H4 (cell line): ENCODE results near the gene BDH1. TPM values are rescaled to one million over a fixed set of nuclear protein-coding genes. Genes with fewer than 3 reads are reported as not detected.
"Not testable (repeated sequence)": the region's sequence is repeated elsewhere in the genome, so short reads cannot be mapped to it uniquely, and the experiment has no call there.

Source experiments
- DNase-seq: peaks from one replicate; pipeline ENCODE4 v3.0.0-alpha.2; 2015; ENCODE audit warnings: low spot score
- total RNA-seq: library from RNA; depleted of rRNA; stranded (reverse); fragments of >200 nt; shearing (Covaris generic); gene quantifications from 2 replicates; pipeline ENCODE4 v1.2.3, GENCODE V29; 2014

Gene BDH1
- total RNA-seq, 1 experiment from 2014 or later: 4.9 TPM

DNA sequence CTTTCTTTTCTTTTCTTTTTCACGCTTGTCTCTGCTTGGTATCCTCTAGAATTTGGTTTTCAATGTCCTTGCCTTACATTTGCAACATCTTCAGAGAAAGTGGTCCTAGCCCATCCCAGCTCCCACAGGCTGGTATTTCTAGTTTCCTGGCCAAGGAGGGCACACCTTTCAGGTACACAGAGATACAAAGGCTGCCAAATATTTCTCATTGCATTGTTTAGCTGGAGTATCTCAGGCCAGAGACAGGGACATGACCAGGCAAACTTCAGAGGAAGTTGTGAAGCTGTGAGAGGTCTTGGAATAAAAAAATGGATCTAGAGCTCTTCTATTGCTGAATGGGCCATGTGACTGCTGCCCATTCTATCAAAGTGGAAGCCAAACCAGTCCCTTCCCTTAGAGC is 68.9 kb downstream of the BDH1 start:
- DNase-seq: no peak

DNA sequence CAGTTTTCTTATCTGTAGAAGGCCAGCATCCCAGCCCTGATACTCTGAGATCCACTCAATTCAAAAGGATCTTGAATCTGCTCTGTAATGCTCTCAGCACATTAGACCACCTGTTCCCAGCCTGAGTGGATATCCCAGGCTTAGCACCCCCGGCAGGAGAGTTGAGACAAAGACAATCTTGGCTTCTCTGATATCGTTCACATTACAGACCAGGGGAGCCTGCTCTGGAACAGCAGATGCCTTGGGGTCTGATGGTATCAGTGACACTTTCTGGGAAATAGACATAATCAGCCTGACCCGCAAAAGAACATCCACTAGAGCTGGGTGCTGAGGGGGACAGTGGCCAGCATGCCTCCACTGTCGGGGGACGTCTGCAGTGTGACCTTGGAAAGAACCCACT is 70.6 kb downstream of the BDH1 start:
- no peak for DNase-seq

DNA sequence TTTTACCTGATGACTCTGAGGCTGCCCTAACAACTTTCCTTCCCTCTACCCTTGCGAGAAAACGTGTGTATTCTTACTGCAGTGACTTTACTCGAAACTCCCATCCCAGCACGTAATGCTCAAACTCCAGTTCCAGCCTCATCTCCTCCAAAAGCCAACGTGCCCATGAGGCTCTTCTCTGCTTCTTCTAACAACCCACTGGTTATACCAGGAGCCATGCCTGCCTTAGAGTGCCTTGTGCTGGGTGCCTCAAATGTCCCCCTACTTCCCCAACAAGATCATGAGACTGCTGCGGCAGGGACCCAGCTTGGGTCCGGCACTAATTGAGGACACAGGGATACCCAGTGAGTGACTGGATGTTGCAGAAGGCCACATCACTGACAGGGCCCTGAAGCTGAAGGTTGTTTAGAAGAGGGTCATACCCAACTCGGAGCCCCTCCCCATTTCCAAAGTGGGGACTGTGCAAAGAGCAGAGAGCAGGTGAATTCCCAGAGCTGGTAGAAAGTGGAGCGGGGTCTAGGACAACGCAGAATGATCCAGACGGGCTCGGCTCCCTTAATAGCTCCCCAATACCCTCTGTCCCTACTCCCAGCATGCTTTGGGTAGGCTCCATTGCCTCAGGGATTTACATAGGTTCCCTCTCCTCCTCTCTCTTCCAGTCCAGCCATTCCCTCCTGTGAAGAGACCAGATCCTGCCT is 71.4 kb downstream of the BDH1 start:
- DNase-seq: no peak

DNA sequence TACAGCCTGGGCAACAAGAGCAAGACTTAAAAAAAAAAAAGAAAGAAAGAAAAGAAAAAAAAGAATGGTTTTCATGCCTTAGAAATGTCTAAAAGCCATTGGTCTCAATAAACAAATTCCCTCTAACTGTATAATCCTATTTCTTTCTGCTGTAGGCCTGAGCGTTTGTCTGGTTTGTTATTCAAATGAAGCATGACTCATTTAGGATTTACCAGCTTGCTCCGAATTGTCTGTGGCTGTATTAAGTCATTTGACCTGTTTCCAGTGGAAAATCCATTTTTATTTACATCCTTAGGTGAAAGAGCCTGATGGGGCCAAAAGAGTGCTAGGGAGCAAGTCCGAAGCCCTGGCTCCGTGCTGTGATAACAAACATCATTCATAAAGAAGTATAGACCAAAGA is 73.8 kb downstream of the BDH1 start:
- DNase-seq: peak; percentile 44

DNA sequence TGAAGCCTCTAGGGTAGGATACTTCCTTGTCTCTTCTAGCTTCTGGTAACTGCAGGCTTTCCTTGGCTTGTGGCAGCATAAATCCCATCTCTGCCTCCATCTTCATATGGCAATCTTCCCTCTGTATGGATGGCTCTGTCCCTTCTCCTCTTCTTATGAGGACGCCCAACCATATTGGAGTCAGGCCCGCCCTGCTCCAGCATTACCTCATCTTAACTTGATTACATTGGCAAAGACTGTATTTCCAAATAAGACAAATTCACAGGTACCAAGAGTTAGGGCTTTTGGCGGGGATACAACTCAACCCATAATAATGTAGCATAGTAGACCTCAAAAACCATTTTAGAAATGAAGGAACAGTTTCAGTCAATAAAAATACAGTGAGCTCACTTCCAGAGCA is 75.4 kb downstream of the BDH1 start:
- no peak for DNase-seq

DNA sequence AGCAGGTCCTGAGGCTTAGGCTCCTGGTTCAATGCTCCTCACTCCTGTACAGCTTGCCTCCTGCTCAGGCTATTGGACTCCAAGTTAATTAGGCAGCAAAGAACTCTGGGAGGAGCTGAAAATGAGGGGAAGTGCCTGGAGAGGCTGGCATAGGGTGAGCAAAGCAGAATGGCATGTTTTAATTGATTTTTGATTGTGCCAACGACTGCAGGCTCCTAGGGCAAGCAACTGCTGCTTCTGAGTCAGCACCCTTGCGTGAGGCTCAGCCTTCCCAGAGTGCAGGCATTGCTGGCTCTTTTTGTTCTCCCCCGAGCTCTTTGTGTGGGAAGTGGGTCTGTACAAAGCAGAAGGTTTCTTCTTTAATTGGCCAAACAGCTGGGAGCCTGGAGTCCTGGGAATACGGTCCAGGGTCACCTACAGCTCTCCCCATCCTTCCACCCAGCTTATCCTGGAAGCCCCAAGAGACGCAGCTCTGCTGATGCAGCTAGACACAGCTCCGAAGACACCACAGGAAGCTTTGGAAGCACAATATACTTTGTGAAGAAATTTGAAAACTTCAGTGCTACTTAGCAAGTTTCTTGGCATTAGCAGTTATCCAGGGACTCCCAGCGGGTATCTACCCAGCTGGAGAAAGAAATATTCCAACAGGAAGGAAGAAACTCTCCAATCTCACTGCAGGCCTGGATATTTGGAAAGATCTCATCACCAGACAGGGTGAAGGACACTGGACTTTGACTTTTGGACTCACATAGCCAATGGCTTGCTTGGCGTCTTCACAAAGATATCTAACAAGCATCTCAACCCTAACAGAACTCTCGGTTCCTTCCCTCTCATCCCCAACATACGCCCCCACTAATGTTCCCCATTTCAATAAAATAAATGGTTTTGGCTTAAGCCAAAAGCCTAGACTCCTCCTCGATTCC is 76.8 kb downstream of the BDH1 start:
- DNase-seq: peak; percentile 81

DNA sequence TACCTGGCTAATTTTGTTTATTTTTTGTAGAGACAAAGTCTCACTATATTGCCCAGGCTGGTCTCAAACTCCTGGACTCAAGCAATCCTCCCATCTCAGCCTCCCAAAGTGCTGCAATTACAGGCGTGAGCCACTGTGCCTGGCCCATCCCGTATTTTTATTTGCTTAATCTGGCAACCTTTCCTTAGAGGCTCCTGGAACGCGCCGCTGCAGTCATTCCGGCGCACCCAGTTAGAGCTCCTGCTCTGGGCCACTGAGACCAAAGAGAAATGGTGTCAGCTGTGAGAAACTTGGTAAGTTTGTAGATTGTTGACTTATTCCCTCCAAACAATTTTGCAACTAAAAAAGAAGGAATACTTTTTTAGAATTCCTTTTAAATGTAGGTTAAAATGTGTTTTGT is 78.0 kb downstream of the BDH1 start:
- not testable (repeated sequence) for DNase-seq

DNA sequence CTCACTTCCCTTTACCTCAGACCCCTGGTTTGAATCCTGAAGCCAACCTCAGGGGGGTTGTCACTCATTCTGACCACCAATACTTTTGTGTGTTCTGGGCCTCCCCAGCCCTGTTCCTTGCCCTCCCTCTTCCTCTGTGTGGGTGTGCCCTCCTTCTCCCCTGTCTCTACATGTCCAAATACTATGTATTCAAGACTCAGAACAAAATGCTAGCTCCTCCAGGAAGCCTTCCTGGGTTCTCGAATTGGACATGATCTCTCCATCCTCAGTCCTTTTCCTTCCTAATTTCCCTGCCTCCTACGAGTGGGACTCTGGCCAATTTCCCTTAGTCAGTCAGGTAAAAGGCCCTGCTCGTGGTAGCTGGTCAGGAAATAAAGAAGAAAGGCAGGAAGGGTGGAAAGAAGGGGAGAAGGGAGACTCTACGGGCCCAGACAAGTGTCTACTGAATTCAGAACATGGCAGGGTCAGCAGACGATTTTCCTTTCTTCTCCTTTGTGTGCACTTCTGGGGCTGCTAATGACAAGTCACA is 79.7 kb downstream of the BDH1 start:
- DNase-seq: no peak

DNA sequence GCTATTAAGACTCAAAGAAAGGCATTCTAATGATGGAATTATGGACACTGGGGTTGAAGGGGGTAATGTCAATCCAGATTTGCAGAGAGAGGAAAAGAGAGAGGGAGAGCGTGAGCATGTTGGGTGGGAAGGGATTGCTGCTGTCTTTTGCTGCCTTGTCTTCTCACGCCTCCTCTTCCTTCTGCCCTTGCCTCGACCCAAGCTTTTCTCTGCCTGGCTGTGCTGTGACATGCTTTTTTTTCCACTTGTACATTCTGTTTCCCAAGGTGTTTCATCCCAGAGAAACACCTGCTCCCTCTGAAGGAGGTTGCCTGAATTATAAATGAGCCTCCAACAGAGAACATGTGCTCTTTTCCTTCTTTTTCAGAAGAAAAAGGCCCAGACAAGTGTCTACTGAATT is 80.3 kb downstream of the BDH1 start:
- DNase-seq: no peak

DNA sequence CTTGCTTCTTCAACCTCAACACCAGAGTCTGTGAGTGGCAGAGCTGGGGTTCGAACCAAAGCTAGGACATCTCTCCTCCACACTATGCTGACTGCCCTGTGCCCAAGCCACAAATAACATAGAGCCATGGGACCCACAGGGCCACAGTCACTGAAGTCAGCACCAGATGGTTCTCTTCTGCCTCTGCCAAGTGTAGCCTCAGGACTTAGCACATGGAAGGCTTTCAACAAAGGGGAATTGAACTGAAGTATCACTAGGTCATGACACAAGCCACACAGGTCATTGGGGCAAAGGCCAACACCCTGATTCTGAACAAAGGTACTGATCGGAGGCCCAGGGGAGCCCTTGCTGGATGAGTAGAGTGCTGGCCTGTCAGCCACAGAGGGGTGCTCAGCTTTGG is 83.6 kb downstream of the BDH1 start:
- no peak for DNase-seq

DNA sequence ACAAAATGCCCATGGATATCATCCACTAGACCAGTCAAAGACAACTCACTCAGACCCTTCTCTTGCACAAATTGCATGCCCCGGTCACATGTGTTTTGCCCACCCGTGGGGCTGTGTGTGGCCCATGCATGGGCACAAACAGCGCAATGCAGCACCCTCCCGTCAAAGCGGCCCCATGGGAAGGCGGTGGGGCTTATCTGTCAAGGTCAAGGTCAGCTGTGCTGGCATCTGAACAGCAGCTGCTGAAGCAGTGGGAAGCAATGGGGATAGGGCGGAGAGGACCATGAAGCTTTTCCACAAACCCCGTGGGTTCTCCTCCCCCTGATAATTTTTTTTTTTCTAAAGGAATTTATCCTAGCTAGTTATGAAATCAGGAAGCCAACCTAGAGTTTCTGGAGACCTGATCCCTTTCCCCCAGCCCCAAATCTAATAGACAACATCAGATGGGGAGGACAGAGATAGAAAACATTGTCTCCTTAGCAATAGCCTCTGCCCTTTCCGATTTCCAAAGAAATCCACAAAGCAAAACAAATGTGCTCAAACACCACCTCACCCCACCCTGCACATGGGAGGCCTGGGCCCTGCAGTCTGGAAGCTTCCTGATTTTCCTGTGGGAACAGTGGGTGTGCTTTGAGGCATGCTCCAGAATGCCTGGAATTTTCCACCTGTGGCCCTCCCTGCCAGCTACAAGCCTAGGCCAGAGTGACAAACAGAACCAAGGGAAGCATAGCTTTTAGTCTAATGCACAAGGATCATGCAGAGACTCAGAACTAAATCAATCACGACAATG is 84.4 kb downstream of the BDH1 start:
- no peak for DNase-seq

DNA sequence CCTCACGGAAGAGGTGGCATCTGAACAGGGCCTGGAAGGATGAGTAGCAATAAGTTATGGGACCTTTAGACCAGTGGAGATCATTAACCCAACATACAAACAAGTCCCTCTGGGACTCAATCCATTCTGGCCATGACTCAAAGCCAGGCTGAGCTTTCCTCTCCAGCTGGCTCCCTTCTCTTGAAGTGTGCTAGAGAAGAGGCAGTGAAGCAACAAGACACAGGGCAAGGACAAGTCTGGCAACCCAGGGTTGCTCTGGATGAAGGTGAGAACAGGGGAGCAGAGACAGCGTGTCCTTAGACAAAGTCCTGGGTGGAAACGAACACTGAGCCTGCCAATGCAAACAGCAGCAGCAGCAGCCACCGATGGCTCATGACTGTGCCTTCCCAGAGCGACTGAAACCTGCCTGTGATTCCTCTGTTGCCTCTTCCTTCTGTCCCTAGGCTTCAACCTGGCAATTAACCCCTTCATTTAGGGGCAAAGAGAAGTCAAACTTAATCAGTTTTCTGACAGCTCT is 86.8 kb downstream of the BDH1 start:
- no peak for DNase-seq

DNA sequence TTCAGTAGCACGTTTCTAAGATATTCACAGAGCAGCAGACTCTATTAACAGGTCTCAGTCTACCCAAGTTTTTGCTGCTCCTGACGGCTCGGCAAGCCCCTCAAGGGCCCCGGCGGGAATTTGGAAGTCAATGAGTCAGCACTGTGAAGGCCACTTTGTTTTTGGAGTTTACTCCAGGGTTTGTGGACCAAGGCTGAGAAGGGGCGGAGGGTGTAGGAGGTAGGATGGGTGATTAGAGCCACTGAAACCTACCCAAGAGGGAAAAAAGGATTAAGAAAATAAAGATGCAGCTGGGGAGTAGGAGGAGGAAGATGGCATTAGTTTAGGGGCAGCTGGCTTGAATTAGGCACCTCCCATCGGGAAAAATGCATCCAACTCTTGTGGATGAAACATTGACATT is 87.6 kb downstream of the BDH1 start:
- no peak for DNase-seq

DNA sequence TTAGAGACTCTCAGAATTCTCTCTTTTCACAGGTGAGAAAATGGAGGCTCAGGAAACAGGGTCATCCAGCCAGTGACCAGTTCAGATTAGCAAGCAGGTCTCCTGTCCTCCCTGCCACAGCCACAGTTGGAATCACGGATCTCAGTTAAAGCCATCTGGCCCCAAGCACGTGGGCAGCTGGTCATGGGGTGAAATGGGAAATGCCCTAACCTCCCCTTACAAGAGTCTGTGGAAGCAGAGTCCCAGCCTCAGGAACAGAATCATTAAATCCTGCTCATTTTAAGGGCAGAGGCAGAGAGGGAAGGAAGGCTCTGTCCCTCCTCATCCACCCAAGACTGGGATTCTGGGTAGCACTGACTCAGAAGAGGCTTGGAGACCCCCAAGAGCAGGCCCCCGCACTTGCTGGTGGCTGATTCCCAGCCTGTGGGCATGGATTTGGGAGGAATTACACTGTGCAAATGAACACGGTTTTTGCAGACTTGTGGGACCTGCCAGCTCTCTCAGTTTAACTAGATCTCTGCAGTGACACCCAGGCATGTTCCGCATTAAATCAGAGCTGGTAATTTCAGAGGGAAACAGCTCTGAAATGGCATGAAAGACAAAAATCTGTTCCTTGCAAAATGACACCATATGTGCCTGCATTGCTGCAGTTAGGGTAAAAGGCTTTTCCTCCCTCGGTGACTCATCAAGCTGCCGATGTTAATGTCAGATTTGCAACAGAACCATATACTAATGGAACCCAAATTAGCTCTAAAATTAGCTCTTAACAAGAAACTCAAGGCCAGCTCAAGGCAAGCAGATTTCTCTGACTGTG is 89.0 kb downstream of the BDH1 start:
- DNase-seq: peak; percentile 43

DNA sequence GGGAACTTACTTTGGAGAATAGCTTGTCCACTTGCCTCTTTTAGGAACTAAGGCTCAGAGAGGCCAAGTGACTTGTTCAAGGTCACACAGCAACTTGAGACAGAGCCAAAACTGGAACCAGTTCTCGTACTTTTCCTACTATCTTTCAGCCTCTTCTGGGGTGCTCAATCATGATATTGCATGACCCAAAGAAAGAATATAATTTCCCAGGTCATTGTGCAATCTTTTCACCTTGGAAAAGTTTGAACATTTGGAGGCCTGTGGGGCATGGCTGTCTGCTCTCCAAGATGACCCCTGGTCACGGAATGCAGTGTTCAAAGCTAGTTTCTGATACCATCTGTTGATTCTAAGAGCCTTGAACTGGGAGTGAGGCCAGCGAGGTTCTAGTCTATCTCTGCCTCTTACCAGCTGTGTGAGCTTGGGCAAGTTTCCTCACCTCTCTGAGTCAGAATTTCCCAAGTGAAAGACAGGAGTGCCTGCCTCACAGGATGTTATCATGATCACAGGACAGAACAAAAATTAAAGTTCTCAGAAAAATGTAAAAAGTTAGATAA is 89.7 kb downstream of the BDH1 start:
- DNase-seq: no peak

DNA sequence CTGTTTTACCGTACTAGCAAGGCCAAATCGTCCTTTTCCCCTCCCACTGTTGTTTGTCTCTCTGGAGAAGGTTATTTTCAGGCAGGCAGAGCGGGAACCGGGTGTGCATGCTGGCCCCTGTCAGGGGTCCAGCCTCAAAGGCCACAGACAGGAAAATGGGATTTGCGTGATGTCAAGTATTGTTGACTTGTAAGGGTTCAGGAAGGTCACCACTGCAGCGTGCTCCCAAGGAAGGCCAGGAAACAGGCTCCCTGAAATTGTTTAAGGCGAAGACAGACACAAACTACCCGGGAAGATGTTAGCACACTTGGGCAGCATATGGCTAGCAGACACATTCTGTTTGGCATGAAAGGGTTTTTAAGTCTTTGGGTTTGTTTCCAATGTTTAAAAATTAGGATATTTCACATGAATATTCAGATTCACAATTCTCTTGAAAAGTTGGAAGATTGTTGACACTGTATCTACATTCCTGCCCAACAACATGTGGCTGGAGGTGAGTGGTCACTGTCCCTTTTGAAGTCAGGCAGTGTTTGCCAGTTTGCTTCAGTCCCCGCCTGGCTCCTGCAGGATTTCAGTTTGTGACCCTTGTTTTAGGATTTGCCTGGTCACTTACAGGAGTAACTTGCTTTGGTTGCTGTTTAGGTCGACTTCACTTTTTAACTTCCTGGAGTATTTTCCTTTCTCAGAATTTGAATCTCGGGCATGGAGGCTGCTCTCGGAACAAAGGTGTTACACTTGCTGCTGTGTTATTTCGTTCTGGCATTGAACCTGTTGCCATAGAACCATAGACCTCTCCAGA is 90.4 kb downstream of the BDH1 start:
- DNase-seq: no peak

DNA sequence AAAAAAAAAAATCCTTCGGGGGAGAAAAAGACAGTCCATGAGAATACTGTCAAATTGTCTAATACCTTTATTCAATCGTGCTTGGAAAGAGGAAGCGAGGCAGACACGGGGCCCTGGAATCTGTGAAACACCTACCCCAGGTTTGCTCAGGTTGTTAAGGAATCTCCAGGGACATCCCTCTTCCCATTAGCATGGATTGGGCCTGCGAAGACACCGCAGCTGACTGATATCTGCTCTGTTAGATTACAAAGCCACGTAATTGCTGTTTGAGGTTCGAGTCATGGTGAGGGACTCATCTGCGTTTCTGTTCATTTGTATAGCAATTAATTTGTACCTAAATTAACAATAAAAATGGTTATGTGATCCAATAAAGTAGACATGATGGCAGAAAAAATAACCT is 91.0 kb downstream of the BDH1 start:
- DNase-seq: no peak

DNA sequence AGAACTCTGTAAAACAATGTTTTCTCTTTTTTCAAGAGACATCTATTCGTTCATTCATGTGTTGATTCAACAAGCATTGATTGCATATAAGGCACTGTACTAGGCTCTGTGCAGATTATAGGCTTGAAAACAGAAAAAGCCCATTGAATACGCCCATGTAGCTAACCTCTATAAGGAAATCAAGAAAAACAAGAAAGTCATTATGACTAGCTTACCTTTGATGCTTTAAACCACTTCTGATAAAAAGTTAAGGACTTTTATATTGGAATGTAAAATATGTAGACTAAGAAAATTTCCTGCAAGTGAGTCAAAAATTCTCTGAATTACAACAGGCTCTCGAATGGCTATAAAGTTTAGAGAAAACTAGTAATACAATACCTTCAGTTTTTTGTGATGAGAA is 92.5 kb downstream of the BDH1 start:
- no peak for DNase-seq

DNA sequence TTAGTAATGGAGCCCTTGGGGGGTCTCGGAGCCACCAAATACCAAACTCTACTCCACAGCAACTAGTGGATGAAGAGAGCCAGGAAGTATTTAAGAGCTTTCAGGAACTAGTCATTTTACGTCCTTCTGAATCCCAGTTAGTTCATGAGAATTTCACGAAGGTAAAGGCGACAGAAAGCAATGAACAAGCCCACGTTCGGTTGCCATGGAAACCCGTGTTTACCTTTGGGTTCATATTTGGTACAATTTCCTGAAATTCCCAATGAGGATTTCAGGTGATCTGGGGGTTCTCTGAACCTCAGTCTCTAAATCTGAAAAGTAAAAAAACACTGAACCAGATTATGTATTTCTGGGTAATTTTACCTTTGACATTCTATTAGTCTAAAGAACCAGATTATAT is 93.0 kb downstream of the BDH1 start:
- no peak for DNase-seq

DNA sequence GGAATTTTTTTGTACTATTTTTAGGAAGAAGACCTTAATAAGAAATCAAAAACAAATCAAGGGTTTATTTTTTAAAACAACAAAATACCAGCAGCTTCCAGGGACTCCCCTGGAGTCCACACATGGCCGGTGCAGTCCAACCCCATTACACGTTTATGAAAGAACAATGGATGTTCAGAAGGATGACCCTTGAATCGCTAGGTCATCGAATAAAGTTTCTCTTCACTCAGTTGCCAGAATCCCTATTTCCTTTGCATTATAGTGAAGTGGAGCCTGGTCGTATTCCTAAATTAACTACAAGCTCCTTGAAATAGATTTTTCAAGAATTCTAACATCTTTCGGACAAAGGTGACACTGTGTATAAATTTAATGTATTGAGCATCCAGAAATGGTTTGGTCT is 95.1 kb downstream of the BDH1 start:
- no peak for DNase-seq
